M059J (cell line): ENCODE results near the gene GNG7. TPM values are rescaled to one million over a fixed set of nuclear protein-coding genes. Genes with fewer than 3 reads are reported as not detected.
"Not testable (repeated sequence)": the region's sequence is repeated elsewhere in the genome, so short reads cannot be mapped to it uniquely, and the experiment has no call there.

Experiments
- DNase-seq: peaks from one replicate; pipeline ENCODE4 v3.0.0-alpha.2; 2012; ENCODE audit warnings: low read depth
- total RNA-seq: library from RNA; depleted of rRNA; stranded (reverse); fragments of >200 nt; shearing (Covaris generic); gene quantifications from 2 replicates; pipeline ENCODE4 v1.2.3, GENCODE V29; 2014

The GNG7 gene
- total RNA-seq, 1 experiment from 2014 or later, result not detected

DNA sequence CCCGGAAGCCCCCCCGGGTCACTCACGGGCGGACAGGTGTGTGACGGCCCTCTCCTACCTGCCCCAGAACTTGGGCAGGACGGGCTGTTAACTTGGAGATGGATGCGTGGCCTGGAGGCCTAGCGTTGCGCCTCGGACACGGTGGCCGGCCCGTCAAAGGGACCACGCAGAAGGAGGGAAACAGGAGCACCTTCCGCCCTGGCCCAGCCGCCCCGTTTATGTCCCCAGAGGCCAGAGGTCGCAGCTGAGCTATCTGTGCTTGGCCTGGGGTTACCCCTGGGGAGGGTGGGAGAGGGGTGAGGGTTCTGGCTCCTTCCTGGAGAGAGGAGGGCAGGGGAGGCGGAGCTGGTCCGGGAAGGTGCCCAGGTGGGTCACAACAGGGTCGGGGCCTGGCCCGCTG is 190.9 kb downstream of the GNG7 start:
- no peak for DNase-seq

DNA sequence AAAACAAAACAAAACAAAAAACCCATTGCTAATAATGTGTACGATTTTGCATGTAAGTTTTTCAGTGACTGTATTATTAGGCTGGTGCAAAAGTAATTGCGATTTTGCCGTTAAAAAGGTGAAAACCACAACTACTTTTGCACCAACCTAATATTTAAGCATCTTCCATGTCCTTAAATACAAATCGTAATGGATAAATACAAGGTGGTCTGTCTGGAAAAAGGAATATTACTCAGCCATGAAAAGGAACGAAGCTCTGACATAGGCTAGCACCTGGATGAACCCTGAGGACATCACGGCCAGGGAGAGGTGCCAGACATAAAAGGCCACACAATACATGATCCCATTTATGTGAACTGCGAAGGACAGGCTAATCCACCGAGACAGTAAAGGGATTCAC is 193.4 kb downstream of the GNG7 start:
- no peak for DNase-seq

DNA sequence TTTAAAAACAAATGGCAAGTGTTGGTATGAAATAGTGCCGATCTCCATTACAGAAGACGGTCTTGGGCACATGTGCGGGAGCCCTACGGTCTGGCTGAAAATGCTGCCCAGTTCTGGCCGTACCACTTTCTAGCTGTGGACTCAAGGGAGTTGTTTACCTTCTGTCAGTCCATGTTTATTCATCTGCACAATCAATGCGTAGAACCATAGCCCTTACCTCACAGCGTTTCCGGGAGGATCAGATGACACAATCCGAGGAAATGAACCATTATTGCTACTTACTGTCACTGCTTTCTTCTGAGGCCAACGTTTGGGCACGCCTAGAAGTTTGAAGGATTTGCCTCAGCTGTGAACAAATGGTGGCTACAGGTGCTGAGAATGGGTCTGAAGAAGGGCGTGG is 195.4 kb downstream of the GNG7 start:
- peak; percentile 85 for DNase-seq

DNA sequence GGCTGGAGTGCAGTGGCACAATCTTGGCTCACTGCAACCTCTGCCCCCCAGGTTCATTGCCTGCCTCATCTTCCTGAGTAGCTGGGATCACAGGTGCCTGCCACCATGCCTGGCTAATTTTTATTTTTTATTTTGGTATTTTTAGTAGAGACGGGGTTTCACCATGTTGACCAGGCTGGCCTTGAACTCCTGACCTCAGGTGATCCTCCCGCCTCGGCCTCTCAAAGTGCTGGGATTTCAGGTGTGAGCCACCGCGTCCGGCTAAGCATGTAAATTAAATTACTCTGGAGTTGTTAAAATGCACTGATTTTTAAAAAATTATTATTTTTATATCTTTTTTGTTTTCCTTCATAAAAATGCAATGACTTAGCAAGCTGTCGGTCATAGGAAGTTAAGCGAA is 195.8 kb downstream of the GNG7 start:
- DNase-seq, result not testable (repeated sequence)

DNA sequence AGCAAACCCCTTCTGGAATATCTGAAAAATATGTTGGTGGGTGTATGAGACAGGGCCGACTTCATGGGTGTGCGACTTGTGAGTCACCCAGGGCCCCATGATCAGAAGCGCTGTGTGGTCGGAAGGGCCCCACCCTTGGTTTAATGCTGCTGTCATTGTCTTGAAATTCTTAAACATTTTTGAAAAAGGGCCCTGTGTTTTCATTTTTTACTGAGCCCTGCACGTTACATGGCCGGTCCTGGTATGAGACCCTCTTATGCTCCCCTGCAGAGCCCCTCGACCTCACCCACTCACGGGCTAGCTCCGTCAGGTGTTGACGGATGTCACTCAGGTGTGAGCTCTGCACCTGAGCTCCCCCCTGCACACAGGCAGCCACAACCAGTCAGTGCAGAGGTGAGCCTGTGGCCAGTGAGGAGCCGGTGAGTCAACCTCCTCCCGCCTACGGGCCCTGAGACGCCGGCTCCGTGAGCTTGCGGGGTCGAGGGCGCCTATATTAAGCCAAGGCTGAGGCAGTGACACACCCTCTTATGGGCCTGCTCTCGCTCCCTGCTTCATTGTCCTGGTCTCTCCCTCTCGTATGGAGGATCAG is 198.9 kb downstream of the GNG7 start:
- peak; percentile 73 for DNase-seq

DNA sequence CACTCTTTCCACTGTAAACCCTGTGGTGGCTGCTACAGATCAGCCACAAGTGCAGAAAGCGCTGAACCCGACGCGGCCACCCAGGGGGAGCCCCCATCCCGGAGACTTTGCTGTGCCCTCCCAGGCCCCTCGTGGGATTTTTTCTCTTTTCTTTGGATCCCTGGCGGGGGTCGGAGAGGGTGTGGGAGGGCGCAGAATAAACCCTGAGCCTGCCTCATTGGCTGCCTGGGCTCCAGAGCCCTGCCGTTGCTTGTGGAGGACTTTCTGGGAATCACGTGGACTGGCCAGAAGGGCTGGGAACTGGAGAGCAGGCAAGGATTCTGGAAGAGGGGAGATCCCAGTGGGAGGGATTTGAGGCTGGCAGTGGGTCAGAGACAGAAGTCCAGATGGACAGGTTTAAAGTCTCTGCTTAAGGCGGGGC is 201.6 kb downstream of the GNG7 start:
- no peak for DNase-seq

DNA sequence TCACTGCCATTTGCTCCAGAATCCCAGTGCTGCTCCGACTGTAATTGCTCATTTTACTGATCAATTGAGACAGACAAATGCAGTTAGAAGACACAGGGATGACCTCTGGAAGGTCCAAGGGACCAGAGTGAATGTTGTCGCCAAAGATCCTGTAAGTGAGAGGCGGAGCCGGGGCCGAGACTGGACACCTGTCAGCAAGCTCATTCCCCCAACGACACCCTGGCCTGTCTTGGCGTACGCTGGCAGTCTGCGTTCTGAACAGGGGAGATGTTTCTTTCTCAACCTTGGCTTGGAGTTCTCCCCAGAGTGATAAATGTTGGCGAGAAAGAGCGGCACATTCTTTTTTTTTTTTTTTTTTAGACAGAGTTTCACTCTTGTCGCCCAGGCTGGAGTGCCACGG is 202.3 kb downstream of the GNG7 start:
- DNase-seq, result no peak

DNA sequence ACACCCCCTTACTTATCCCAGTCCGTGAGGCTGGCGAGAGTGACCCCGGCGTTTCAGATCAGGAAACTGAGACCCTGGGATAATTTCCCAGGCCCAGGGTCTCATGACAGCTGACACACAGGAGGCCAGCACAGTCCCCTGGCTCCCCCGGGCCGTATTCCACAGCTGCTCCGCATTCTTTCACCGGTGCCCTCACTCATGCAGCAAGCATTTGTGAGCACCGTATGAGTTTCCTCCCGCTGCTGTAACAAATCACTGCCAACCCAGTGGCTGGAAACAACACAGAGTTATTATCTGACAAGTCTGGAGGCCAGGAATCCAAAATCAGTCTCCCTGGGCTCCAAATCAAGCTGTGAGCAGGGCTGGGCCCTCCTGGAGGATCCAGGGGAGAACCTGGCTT is 205.3 kb downstream of the GNG7 start:
- DNase-seq, result no peak

DNA sequence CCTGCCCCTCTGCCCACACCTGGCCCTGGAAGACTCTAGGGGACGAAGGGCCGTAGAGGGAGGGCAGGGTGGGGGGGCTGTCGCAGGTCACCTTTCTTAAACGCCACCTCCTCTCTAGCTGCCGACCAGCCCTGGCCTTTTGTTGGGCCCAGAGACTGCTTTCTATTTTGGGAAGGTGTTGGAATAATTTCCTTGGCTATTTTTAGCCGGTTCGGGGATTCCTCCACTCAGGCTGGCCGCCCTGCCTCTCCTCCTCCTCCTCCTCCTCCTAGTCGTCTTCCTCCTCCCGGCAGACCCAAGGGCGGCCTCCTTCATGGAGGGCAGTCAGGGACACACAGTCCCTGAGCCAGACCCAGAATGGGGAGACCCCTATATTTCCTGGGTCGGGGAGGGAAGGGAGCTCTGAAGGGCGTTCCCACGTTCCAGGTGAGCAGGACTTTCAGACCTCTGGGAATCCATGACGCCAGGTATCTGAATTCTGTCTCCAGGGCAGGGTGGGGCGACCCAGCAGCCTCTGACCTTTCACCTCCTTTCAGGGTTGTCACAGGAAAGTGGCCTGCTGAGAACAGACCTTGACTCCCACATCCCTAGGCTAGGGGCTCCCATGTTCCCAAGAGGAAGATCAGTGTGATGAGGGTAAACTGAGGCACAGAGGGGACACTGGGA is 206.7 kb downstream of the GNG7 start:
- peak; percentile 58 for DNase-seq

DNA sequence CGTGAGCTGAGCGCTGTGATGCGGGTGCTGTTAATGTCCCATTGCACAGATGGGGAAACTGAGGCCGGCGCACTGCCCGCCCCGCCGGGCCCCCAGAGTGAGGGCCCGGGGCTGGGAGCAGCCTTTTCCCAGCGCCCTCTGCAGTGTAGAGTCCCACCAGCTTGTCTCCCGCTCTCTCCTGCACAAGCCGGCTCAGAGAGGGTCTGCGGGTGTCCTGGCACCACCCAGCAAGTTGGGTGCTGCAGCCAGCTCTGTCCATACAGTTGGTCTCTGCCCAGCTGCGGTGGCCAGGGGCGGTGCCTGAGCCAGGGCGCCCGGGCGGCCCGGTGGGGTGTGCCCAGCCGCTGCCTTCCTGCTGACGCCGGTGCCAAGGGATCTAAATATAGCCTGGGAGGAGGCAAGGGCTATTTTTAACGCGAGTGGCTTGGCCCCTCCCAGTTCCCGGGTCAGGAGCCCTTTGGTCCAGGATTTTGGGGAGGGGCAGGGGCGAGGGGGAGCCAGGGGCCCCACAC is 207.3 kb downstream of the GNG7 start:
- DNase-seq, result peak; percentile 84

DNA sequence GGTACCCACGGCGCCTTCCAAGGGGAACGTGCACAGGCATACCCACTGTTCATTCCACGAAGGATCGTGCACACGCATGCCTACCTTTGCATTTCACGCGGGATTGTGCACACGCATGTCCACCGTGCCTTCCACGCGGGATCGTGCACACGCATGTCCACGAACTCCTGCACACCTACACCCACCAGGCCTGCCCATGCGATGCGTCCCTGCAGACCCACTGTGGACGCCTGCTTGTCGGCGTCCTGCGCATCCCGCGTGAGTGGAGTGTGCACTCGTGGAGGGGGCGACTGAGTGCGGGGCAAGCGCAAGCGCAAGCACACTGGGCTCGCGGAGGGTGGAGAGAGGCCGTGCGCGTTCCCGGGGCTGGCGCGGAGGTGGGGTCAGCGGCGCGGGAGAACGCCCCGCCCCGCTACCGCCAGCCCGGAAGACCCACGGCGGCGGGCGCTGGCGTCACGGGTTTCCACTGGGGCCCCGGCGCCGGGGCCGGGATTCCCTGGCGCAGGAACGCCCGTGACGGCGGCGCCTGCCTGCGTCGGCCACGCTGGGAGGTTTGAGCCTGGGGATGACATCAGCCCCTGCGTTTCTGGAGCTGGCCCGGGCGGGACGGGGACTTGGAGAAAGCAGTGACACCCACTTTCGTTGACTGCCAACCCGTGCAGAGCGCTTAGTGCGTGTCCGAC is 207.9 kb downstream of the GNG7 start:
- DNase-seq, result peak; percentile 69

DNA sequence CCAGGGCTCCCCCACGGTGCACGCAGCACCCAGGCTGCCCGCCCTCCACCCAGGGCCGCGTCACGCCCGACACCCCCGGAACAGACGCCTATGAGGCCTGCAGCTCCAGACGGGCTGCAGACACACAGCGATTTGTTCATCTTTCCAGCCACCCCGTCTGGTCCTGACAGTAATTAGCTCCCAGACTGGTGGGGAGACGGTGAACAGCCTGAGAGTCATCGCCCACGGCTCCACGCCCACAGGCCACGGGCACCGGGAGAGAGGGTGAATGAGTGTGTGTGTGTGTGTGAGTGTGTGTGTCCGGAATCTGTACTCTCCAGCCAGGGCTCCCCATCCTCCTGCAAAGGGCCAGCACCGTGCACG is 208.4 kb downstream of the GNG7 start:
- peak; percentile 56 for DNase-seq

DNA sequence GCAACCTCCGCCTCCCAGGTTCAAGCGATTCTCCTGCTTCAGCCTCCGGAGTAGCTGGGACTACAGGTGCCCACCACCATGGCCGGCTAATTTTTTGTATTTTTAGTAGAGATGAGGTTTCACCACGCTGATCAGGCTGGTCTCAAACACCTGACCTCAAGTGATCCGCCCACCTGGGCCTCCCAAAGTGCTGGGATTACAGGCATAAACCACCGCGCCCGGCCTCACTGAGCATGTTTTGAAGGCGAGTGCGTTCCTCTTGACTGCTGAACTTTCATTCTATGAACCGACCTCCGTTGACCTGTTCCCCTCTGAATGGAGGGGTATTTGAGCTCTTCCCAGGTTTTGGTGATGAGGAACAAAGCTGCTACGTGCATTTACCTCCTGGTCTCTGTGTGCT is 209.0 kb downstream of the GNG7 start:
- DNase-seq, result not testable (repeated sequence)

DNA sequence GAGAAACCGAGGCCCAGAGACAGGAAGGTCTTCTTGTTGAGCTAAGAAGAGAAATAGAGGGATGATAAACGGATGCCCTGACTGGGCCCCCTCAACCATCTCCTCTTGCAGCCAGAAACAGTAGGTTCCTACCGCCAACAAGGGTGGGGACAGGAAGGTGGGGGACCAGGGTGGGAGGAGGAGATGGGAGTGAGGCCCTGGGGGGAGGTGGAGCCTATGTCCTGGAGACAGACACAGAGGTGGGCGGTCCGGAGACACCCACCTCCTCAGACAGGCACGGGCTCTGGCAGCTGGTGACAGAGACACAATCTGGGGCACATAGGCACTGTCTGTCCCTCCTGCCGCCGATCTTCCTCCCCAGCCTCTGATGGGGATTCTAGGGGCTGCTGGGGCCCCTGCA is 209.6 kb downstream of the GNG7 start:
- DNase-seq, result no peak

DNA sequence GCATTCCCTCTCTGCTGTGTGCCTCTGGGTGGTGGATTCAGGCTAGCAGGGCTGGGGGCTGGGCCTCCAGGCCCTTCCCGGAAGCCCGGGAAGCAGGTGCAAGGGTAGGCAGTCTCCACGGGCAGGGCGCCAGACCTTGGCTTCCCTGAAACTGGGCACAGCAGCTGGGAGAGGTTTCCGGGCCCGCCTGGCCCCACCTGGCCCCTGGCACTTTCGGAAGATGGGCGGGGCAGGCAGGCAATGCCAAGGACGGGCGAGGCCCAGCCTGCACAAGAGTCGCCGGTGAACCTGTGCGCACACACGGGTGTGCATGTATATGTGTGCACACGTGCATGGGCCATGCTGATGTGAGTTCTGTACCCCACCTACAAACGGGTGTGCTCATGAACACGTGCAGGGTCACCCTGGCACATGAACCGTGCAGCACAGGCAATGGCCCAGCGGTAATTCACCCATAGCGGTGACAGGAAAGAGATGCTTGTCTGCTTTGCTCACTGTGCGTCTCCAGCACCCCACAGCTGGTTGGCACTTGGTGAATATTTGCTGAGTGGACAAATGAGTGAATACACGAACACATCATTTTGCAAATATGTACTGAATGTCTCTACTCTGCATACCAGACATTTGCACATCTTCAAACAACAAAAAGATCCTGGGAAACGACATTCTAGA is 211.2 kb downstream of the GNG7 start:
- DNase-seq, result peak; percentile 88

DNA sequence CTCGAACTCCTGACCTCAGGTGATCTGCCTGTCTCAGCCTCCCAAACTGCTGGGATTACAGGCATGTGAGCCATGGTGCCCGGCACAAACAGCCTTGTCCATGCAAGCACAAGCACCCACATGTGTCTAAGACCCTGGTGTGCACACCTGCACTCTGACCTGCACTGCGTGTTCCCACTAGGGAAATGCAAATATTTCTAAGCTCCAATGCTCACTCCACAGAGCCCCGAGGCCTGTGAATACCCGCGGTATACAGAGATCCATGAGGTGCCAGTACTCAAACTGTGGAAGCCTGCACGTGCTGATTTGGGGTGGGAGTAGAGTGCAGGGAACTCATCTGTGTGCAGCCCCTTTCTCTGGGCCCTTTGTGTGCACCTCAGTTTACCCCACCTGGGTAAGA is 211.8 kb downstream of the GNG7 start:
- no peak for DNase-seq

DNA sequence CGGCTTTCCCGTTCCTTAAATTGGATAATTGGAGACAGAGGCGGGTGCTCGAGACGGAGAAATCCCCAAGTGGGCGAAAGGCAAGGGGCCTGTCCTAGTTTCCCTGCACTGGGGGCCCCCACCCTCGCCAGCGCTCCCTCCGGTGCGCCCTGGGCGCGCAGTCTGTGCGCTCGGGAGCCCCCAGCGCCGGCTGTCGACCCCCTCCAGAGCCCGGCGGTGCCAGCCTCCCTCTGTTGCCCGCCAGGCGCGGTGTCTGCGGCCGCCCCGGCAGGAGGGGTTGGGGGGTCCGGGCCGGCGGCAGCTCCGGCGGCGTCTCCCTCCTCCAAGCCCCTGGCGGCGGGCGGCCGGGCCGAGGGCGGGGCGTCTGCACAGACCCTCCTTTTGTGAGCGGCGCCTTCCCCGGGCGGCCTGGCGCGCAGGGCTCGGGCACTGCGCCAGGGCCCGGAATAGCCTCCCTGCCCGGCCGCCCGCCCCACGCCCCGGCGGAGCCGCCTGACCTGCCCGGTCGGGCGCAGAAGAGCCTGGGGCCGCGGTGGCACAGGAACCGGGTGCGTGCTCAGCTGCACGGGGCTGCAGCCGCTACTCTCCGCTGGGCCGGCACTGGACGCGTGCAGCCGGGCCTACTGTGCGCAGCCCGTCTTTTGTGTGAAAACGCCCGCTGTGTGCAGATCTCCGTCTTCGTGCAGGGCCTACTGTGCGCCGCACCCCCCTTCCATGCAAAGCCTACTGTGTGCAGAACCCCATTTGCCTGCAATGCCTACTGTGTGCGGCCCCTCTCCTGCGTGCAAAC is 213.4 kb downstream of the GNG7 start:
- DNase-seq, result peak; percentile 58

DNA sequence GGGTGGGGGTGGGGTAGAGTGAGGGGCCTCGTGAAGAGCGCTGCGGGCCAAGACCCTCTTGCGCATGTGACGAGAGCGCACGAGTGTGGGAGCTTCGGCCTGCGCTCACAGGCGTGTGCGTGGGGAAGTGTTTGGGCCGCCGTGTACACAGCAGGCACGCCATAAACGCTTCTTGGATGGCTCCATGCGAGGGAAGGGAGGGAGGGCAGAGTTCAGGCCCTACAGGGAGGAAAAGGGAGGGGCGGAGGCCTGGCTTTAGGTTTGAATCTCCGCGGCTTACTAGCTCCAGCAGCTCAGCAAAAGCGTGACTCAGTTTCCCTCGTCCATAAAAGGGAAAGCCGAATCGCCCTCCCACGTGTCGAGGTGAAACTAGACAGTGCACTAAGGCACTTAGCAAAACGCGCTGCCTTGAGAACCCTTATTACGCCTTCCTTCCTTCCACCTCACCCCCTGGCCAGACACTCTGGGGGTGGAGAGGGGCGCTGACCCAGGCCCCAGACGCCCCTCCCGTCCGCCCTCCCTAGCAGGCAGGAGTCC is 214.0 kb downstream of the GNG7 start:
- no peak for DNase-seq

DNA sequence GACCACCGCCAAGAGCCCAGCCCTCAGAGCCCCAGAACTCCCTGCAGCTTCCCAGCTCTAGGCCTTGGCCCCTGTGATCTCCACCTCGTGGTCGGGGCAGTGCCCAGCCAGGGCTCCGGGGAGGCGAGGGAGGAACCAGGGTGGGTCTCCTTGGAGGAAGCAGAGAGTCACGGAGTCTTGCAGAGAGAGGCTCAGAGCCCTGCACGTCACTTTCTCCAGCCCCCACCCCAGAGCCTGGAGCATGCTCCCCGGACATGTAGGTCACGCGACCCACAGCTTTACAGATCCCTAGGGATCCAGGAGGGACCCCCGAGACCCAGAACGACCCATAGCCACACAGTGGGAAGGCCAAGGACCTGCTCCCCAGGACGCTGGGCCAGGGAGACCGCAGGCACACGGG is 214.7 kb downstream of the GNG7 start:
- DNase-seq, result no peak

DNA sequence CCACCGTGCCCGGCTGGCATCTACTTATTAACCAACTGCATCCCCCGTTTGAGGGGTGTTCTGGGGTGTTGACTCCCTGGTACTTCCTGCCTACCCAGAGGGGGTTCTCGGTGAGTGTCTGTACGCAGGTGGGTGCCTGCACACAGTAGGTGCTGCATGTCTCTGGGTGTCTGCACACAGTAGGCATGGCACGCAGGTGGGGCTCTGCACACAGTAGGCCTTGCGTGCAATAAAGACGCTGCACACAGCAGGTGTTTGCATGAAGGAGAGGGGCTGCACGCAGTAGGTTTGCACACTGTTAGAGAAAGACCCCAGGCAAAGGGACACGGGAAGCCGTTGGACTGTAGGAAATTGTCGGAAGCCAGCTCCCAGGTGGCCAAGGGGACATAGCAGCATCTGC is 215.4 kb downstream of the GNG7 start:
- DNase-seq, result no peak

DNA sequence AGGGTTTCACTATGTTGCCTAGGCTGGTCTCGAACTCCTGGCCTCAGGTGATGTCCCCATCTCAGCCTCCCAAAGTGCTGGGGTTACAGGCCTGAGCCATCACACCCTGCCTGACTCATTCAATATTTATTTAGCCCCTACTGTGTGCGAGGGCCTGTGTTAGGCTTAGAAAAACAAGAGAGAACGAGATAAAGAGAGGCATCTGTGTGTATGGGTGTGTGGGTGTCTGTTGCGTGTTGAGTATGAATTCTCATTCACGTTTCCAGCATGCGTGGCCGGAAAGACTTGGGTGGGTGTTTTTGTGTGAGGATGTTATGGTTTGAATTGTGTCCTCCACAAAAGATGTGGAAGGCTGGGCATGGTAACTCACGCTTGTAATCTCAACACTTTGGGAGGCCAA is 217.1 kb downstream of the GNG7 start:
- no peak for DNase-seq
